HG02588 (cell line): Measurements from ENCODE around the gene EFCAB14.
A peak's percentile ranks its signal among the peaks of the same experiment; 100 is the strongest.
"Not testable (repeated sequence)": the region's sequence is repeated elsewhere in the genome, so short reads cannot be mapped to it uniquely, and the experiment has no call there.

Source experiments
- ATAC-seq: cut with Tn5 transposase; IDR thresholded peaks from one replicate; pipeline ENCODE4 v1.9.1; 2021; ENCODE audit warnings: mild to moderate bottlenecking, moderate library complexity; ENCODE audit not compliant: unreplicated experiment

EFCAB14 gene, protein sequence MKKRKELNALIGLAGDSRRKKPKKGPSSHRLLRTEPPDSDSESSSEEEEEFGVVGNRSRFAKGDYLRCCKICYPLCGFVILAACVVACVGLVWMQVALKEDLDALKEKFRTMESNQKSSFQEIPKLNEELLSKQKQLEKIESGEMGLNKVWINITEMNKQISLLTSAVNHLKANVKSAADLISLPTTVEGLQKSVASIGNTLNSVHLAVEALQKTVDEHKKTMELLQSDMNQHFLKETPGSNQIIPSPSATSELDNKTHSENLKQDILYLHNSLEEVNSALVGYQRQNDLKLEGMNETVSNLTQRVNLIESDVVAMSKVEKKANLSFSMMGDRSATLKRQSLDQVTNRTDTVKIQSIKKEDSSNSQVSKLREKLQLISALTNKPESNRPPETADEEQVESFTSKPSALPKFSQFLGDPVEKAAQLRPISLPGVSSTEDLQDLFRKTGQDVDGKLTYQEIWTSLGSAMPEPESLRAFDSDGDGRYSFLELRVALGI

DNA sequence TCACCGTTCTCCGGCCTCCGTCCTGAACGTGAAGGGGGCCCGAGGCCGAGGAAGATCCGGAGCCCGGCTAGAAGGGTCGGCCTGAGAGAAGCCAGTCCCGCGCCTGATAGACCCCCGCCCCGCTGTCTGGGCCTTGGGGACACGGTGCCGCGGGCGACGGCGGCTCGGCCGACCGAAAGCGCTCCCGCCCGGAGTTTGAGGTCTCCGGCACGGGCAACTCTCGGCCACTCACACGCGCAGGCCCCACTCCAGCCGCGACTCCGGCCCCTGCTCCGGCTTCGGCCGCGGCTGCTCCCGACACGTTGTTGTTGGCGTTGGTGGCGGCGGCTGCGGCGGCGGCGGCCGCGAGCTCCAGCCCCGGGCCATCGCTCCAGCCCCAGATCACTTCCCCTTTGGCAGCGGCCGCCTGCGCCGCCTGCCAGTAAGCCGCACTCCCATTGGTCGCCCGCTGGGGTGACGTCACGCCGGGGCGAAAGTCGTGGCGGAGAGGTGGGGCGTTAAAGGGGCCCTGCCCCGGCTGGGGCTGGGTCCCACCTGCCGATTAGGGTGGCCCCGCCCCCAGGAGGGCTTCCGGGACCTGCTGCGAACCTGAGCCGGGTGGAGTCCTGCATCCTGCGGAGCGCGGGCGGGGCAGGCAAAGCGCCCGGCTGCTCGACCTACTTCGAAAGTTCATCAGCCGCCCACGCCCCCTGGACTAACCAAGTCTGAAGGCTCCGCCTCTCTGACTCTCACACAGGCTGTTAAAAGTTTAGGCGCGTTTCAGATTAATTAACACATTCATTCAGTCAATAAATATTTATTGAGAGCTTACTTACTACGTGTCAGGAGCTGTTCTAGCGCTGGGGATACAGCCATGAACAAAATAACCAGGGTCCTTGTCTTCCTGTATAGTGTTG is at the start of gene EFCAB14:
EFCAB14 (minus strand) TSS at position 388 of the 896 bp plus-strand sequence. CDS start 1,027 bp downstream, outside the sequence.
- ATAC-seq = peak; percentile 98

DNA sequence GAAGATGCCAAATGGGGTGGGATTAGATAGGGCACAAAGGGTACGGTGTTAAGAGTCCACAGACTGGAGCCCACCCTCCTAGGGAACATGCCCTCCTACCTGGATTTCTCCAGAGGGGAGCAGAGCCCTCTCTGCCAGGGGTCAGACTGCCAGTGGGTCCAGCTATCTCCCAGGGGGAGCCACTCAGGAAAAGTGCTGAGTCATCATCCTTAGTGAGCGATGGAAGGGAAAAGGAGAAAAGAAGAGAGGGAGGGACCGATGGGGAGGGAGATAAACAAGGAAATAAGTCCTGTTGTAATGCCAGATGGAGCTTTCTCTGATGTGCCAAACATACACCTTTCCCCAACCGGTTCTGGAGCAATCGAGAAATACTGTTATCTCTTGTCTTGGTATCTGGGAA is 49.5 kb upstream of the EFCAB14 start:
- no peak for ATAC-seq

DNA sequence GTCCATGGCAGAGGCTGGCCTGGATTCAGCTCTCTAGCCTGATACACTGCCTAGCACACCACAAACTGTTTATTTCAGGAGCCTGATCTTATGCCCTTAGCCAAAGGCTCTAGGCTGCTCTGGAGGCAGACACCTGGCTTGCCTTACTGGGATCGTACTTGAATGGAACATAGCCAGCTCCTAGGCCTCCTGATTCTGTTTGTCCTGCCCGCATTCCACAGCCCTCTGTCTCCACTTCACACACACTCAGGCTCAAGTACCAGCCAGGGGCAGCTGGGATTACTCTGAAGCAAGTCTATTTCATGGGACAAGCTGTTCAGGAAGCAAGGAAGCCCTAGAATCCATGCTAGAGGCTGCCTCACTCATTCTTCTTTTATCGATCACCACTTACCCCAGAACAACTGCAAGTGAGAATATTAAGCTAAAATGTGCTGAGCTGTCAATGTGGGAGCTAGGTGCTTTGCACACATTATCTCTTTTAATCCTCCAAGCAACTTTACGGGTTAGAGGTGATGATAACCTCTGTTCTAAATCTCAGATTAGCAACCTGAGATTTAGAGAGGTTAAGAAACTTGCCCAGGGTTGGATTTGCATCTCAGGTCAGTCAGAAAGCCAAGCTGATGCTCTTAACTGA is 48.9 kb upstream of the EFCAB14 start:
- ATAC-seq = no peak

DNA sequence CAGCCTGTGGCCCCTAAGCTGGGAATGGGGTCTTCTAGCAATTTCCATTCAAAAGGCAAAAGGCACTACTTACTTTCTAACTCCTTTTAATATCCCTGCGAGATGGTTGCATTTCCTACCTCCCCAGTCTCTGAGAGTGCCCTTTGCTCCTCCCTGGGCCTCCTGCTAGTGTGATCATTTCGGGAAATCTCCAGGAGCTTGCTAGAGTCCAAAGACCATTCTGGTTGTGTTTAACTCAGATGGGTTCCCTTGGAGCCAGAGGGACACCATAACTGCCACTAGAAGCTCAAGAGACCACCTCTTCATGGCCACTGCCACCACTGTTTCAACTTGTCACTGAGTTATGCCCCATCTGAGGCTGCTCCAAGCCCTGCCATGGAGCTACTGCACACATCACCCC is 45.5 kb upstream of the EFCAB14 start:
- ATAC-seq = no peak

DNA sequence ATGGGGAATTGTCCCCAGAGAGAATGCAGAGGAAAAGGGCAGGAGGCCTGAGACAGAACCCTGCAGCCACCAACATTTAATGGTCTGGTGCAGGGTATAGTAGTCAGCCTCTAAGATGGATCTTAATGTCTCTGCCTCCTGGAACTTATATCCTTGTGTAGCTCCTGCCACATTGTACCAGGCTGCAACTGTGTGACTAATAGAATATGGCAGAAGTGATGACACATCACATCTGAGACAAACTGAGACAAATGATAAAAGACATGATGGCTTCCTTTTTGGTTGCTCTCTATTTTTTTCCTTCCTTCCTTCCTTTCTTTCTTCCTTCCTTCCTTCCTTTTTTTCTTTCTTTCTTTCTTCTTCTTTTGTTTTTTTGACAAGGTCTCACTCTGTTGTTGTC is 42.8 kb upstream of the EFCAB14 start:
- no peak for ATAC-seq

DNA sequence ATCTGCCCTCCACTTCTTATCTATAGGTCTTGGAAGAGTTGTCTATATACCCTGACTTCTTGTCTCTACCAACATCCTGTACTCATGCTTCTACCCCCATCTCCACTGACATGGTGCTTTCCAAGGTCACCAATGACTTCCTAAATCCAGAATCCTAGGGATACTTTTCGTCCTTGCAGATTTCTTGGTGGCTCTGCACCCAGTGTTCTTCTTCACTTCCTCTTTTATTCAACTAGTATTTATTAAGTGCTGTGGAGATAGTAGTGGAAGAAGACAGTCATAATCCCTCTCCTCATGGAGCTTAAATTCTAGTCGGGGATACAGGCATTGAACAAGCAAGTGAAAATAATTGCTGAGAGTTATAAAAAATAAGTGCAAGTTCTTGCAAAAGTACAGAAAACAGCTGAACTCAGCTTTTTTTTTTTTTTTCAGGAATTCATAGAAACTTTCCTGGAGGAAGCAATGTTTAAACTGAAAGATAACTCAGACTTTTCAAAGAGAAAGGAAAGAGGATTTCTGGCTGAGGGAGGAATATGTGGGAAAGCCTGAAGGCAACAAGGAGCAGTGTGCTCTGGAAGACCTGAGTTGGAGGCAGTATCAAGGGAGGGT is 41.7 kb upstream of the EFCAB14 start:
- ATAC-seq = no peak

DNA sequence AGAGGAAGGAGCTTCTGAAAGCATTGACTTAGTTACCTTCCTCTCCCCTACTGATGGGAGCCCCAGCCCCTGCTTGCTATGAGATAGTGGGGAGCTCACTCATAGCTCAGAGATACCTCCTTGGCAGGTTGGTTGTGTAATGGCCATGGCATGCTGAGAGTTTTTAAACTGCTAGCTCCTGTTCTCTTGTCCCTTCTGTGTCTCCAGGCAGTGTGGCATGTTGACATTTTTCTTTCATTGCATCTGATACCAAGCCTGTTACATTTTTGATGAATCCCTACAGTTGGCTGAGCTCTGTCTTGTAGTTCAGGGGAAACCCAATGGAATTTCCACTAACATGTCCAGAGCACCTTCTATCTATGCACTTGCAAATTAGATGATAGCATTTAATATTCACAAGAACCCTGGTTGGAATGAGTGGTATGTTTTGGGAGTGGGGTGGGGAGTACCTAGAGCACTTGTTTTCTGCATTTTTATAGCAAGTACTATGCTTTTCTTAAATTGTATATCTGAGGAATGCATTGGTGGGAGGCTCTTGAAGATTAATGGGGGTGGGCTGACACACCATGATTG is 39.1 kb upstream of the EFCAB14 start:
- ATAC-seq = no peak

DNA sequence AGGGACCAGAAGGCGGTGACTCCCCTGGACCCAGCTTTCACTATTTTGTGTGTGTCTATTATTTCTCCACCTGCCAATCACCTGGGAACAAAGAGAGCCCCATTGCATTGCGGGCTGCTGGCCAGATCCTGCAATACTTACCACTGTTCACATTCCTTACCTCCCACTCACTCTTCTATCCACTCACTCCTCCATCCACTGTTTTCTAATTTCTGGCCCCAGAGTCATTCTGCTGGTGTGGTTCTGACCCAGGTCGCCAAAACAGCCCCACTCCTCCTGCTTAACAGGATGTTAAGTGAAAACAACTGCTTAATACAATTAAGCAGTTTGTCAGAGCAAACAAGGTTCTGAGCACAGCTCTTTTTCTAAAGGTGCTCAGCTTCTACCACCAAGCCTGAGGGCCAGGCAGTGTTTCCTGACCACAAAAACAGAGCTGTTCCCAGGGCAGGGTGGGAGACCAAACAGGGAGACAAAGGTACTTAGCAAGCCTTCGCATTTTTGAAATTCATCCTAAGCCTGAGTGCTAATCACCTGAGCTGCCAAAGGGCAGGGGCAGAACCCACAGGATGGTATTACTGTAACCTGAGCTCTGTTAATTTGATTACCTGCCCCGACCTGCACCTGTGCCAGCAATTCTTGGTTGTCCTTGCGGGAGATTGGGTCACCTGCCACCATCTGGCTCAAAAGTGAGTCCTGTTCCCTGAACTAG is 38.5 kb upstream of the EFCAB14 start:
- ATAC-seq = no peak

DNA sequence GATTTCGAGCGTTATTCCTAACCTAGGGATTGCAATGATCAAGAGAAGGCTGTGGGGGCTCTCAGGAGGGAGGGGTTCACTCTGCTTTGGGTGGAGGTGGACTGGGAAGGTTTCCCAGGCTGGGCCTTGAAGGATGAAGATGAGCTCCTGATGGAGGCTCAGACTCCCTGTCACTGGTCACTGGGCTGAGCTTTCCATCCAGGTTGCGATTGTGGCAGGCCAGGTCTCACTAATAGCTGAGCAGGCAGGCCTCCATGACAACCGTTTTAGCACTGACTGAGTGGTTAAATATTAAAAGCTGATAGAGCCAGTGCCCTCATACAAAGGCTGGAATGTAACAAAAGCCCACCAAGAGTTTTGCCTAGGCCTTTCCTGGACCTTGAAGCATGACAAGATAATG is 36.2 kb upstream of the EFCAB14 start:
- no peak for ATAC-seq

DNA sequence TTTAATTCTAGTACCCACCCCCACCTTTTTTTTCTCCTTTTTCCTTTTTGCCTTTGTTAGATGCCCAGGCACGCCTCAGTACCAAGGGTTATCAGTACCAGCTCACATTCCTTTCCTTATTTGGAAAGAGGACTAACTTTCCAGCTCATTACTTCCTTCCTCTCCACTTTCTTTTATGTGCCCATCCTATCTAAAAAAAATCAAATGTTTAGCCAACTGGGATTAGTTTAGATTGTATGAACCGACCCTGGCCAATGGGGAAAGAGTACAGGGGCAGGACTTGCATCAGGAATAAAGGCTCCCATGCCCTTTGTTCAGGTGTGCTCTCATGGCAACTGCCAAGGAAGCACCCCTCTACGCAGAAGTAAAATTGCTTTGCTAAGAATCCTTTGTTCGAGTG is 35.8 kb upstream of the EFCAB14 start:
- ATAC-seq = not testable (repeated sequence)

DNA sequence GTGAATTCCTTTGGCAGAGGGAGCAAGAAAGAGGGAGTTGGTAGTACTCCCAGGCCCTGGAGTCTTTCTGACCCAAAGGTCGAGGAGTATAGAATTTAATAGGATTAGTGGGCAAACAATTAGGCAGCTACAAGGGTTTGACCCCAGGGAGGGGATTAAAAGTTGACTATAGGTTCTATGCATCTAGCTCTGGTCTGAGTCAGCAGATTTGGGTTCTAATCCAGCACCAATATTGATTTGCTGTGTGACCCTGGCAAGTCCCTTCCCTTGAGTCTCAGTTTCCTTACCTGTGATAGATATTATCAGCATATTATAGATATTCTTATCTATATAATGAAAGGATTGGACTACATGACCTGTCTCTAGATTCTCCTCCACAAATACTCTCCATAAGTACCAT is 35.1 kb upstream of the EFCAB14 start:
- no peak for ATAC-seq

DNA sequence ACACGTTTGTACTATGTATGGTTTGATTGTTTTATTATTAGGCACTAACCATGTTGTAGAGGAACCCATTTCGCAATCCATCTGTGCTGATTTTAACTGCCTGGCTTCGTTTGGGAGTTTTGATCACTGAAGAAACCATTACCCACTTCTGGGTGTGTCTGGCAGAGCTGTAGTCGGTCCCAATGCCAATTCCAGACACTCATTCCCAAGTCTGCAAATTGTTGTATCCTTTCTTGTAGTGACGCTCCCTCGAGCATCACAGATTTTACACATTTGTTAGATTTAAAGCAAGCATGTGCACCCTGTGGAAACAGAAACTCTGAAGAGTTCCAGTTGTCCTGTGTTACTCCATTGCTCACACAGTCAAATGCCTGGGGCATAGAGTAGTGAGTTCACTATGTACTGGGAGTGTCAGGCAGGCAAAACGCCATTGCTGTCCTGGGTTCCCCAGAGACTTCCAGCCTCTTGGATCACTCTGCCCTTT is 31.0 kb upstream of the EFCAB14 start:
- no peak for ATAC-seq

DNA sequence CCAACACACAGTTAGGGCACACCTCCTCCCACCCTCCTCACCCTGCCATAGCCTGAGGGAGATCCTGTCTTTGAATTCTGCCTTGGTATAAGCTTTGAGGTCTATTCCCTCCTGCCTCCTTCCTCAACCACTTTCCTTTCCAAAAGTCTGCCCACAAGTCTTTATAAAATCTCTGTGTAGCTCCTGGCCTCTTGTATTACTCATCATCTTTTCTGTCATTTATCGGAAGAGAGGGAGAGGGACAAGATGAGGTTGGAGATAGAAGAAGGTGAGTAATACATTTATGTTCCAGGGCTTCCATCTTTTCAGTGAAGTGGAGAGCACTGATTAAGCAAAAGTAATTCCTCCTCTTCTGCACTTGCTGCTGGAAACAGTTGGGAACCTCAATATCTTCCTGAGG is 30.5 kb upstream of the EFCAB14 start:
- no peak for ATAC-seq

DNA sequence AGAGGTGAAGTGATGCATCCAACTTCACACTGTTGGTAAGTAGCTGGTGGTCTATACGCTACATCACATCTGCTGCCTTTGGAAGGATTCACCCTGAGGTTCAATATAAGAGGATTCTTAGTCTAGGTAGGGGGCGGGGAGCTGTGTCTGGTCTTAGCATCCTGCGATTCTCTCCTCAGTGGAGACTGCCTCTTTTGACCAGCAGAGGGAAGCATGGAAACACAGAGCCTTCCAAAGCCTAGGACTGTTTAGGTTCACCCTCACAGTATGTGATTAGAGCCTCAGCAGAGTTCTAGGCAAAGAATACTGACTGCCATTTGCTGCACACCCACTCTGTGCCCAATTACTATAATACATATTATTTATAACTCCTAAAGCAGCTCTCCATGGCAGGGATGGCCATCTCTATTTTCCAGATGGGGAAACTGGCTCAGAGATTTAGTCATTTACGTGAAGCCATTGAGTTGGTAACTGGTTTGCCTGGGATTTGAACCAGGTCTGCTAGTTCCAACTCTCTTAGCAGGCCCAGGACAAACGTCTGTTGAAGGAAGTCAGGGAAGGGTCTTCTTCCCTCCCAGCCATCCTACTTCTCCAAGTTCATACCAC is 28.9 kb upstream of the EFCAB14 start:
- no peak for ATAC-seq

DNA sequence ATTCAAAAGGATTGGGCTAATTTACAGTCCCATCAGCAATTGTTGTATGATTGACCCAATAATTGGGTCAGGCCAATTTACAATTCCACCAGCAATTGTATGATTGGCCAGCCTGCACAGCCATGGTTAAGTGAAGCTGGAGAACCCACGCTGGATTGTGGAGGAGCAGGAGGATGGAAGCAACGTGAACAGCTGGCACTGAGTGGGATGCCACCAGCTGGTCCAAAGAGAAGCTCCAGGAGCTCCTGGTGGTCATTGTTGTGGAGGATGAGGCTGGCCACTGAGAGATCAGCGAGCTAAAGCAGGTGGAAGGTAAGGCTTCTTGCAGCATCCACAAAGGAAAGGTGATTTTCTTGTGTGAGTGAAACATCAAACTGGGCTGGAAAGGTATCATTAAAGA is 23.2 kb upstream of the EFCAB14 start:
- no peak for ATAC-seq

DNA sequence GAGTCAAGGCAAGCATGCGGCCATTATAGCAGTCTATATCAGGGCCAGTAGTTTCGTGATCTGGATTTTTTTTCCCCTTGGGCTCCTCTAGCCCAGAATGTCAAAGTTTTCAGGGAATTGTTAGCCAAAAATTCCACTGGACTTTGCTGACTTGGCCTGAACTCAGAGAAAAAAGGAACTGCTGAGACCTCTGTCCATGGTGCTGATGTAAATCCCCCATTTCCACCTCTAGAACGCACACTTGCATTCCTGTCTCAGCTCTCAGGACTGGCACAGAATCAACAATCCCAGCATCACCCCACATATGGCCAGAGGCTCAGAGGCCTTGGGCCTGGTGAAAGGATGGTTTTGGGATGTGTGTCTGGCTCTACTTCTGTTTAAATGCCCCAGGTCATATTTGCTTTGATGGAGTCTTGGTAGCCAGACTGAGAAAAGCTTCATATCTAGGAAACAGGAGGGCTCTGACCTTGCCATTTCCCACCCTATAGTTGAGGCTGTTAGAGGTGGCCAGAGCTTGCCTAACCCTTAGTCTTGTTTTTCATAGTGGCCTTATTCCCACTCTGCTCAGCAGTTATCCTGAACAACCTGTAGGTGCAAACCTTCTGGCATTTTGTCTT is 16.9 kb upstream of the EFCAB14 start:
- ATAC-seq = no peak

DNA sequence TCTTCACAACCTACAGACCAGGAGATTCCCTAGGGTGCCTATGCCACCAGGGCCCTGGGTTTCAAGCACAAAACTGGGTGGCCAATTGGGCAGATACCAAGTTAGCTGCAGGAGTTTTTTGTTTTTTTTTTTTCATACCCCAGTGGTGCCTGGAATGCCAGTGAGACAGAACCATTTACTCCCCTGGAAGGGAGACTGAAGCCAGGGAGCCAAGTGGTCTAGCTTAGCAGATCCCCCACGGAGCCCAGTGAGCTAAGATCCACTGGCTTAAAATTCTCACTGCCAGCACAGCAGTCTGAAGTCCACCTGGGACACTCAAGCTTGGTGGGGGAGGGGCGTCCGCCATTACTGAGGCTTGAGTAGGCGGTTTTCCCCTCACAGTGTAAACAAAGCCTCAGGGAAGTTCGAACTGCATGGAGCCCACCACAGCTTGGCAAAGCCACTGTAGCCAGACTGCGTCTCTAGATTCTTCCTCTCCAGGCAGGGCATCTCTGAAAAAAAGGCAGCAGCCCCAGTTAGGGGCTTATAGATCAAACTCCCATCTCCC is 9.5 kb upstream of the EFCAB14 start:
- ATAC-seq = not testable (repeated sequence)

DNA sequence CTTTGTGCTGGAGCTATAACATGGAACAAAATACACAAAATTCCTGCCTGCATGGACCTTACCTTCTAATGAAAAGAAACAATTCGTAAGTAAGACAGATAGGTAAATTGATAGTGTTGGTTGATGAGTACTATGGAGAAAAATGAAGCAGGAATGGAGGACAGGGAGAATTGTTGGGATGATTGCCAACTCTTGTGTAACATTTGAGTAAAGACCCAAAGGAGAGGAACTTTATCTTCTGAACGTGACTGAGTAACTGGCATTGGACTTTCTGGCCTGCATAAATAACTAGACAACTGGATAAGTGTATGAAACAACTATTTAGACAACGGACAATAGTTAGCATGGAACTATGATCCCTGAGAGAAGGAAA is 6.8 kb upstream of the EFCAB14 start:
- ATAC-seq = no peak
